Neural progenitor cell (in vitro differentiated cells): ENCODE results near the gene MSL2. TPM values are rescaled to one million over a fixed set of nuclear protein-coding genes. Genes with fewer than 3 reads are reported as not detected.

ENCODE experiments used
- DNase-seq: peaks from one replicate; pipeline ENCODE4 v3.0.0-alpha.2; 2016; ENCODE audit warnings: low spot score
- H2AFZ ChIP-seq: fragments of 200-600 bp; sonication (generic); replicated peaks from 2 replicates; pipeline ENCODE4 v1.6.1; 2016; ENCODE audit warnings: antibody characterized with exemption
- H3F3A ChIP-seq: fragments of 200-600 bp; sonication (generic); 2 replicates; pipeline ENCODE4 v1.6.1; 2016; ENCODE audit warnings: antibody characterized with exemption, low read depth
- H3K27ac ChIP-seq: fragments of 200-600 bp; sonication (generic); 2 replicates; pipeline ENCODE4 v1.5.1; 2016; ENCODE audit warnings: mild to moderate bottlenecking
- H3K27me3 ChIP-seq: fragments of 200-600 bp; sonication (generic); 2 replicates; pipeline ENCODE4 v1.6.1; 2016; ENCODE audit warnings: mild to moderate bottlenecking, moderate library complexity
- H3K36me3 ChIP-seq: fragments of 200-600 bp; sonication (generic); 2 replicates; pipeline ENCODE4 v1.5.1; 2016
- H3K4me1 ChIP-seq: fragments of 200-600 bp; sonication (generic); 2 replicates; pipeline ENCODE4 v1.6.1; 2016; ENCODE audit warnings: mixed run types
- H3K4me2 ChIP-seq: fragments of 200-600 bp; sonication (generic); 2 replicates; pipeline ENCODE4 v1.6.1; 2016
- H3K4me3 ChIP-seq: fragments of 200-600 bp; sonication (generic); 2 replicates; pipeline ENCODE4 v1.5.1; 2016
- H3K79me2 ChIP-seq: fragments of 200-600 bp; sonication (generic); 2 replicates; pipeline ENCODE4 v1.6.1; 2016; ENCODE audit warnings: low read depth
- H3K9ac ChIP-seq: fragments of 200-600 bp; sonication (generic); 2 replicates; pipeline ENCODE4 v1.6.1; 2016
- H3K9me3 ChIP-seq: fragments of 200-600 bp; sonication (generic); 2 replicates; pipeline ENCODE4 v1.5.1; 2016; ENCODE audit warnings: low read depth
- H4K20me1 ChIP-seq: fragments of 200-600 bp; sonication (generic); 2 replicates; pipeline ENCODE4 v1.6.1; 2016; ENCODE audit warnings: low read depth
- H3K27ac Mint-ChIP-seq: 3 replicates; pipeline ENCODE4 v1.8.0; 2021; ENCODE audit warnings: mixed read lengths
- H3K27me3 Mint-ChIP-seq: 2 replicates; pipeline ENCODE4 v1.8.0; 2022; ENCODE audit warnings: low read depth, mild to moderate bottlenecking, inconsistent platforms, moderate library complexity, mixed read lengths; ENCODE audit not compliant: insufficient read depth
- H3K36me3 Mint-ChIP-seq: 3 replicates; pipeline ENCODE4 v1.8.0; 2021; ENCODE audit warnings: mixed read lengths
- H3K4me1 Mint-ChIP-seq: 3 replicates; pipeline ENCODE4 v1.8.0; 2021; ENCODE audit warnings: mixed read lengths
- H3K4me3 Mint-ChIP-seq: 3 replicates; pipeline ENCODE4 v1.8.0; 2021; ENCODE audit warnings: mild to moderate bottlenecking, moderate library complexity, mixed read lengths
- H3K9me3 Mint-ChIP-seq: 3 replicates; pipeline ENCODE4 v1.8.0; 2020; ENCODE audit warnings: mixed read lengths
- CTCF ChIP-seq: fragments of 200-600 bp; sonication (generic); IDR thresholded peaks from 2 replicates; pipeline ENCODE4 v1.5.1; 2017; ENCODE audit warnings: antibody characterized with exemption, mild to moderate bottlenecking
- EZH2 ChIP-seq: fragments of 200-600 bp; sonication (generic); IDR thresholded peaks from 2 replicates; pipeline ENCODE4 v1.6.1; 2017; ENCODE audit warnings: antibody characterized with exemption, mild to moderate bottlenecking, moderate library complexity
- EZH2phosphoT487 ChIP-seq: fragments of 200-600 bp; sonication (generic); IDR thresholded peaks from 2 replicates; pipeline ENCODE4 v1.6.1; 2017; ENCODE audit warnings: antibody characterized with exemption
- total RNA-seq: library from RNA; depleted of rRNA; stranded (reverse); fragments of >200 nt; gene quantifications from 2 replicates; pipeline ENCODE4 v1.2.3, GENCODE V29; 2015; ENCODE audit warnings: low replicate concordance

MSL2 gene
- total RNA-seq, 1 donor from 2014 or later, result 52.9 TPM

GRCh38 chr3:136237961-136238649, 42.0 kb upstream of the MSL2 start:
- no peak overlapping the region for H3K27ac Mint-ChIP-seq
- Histone ChIP-seq H3K4me2 (no peak overlapping the region), H3K27ac (no peak overlapping the region), H3K9ac (no peak overlapping the region), H3K4me3 (no peak overlapping the region), H3K27me3 (no peaks in the 10 kb centered on the region), H3F3A (no peaks in the 10 kb centered on the region), H2AFZ (no peak overlapping the region), H3K9me3 (no peaks in the 10 kb centered on the region), H3K36me3 (no peaks in the 10 kb centered on the region), H3K4me1 (no peaks in the 10 kb centered on the region), H3K79me2 (no peaks in the 10 kb centered on the region), H4K20me1 (no peaks in the 10 kb centered on the region)
- TF ChIP-seq EZH2 (no peak), EZH2phosphoT487 (no peak), CTCF (no peak)
- no peak for DNase-seq
- peaks cover 5% of the 10 kb centered on the region for H3K27me3 Mint-ChIP-seq
- H3K9me3 Mint-ChIP-seq, result no peaks in the 10 kb centered on the region
- no peaks in the 10 kb centered on the region for H3K4me1 Mint-ChIP-seq
- H3K36me3 Mint-ChIP-seq, result no peaks in the 10 kb centered on the region
- no peak overlapping the region for H3K4me3 Mint-ChIP-seq

- TF ChIP-seq CTCF (no peak), EZH2phosphoT487 (no peak), EZH2 (no peak)
- Histone ChIP-seq H2AFZ (no peak overlapping the region), H3K27me3 (no peaks in the 10 kb centered on the region), H3K4me2 (no peak overlapping the region), H3K36me3 (no peaks in the 10 kb centered on the region), H3K27ac (no peak overlapping the region), H3K4me1 (no peaks in the 10 kb centered on the region), H3K79me2 (no peaks in the 10 kb centered on the region), H4K20me1 (no peaks in the 10 kb centered on the region), H3K4me3 (no peak overlapping the region), H3K9ac (no peak overlapping the region), H3F3A (no peaks in the 10 kb centered on the region), H3K9me3 (no peaks in the 10 kb centered on the region)
- no peaks in the 10 kb centered on the region for H3K9me3 Mint-ChIP-seq
- peaks cover 2% of the 10 kb centered on the region for H3K27me3 Mint-ChIP-seq
- no peaks in the 10 kb centered on the region for H3K4me1 Mint-ChIP-seq
- no peak overlapping the region for H3K27ac Mint-ChIP-seq
- no peak for DNase-seq
- no peak overlapping the region for H3K4me3 Mint-ChIP-seq
- no peaks in the 10 kb centered on the region for H3K36me3 Mint-ChIP-seq
Measured at GRCh38 chr3:136237103-136237502, 41.0 kb upstream of the MSL2 start.

GRCh38 chr3:136236109-136236508, 40.0 kb upstream of the MSL2 start:
- Histone ChIP-seq H3K36me3 (no peaks in the 10 kb centered on the region), H3K27me3 (no peaks in the 10 kb centered on the region), H3F3A (no peaks in the 10 kb centered on the region), H3K27ac (no peak overlapping the region), H3K4me2 (no peak overlapping the region), H3K4me1 (no peaks in the 10 kb centered on the region), H2AFZ (no peak overlapping the region), H4K20me1 (no peaks in the 10 kb centered on the region), H3K9me3 (no peaks in the 10 kb centered on the region), H3K4me3 (no peak overlapping the region), H3K9ac (no peak overlapping the region), H3K79me2 (no peaks in the 10 kb centered on the region)
- Mint-ChIP-seq H3K4me1 (no peaks in the 10 kb centered on the region), H3K36me3 (no peaks in the 10 kb centered on the region), H3K4me3 (no peak overlapping the region), H3K9me3 (no peaks in the 10 kb centered on the region), H3K27me3 (peaks cover 2% of the 10 kb centered on the region), H3K27ac (no peak overlapping the region)
- no peak for TF ChIP-seq EZH2
- no peak for TF ChIP-seq CTCF
- no peak for TF ChIP-seq EZH2phosphoT487
- DNase-seq, result no peak
